Keratinocyte (primary cell): ENCODE data around the gene LIN7A.
"Not testable (repeated sequence)": the region's sequence is repeated elsewhere in the genome, so short reads cannot be mapped to it uniquely, and the experiment has no call there.

Source experiments
- EZH2 ChIP-seq: IDR thresholded peaks from one replicate; pipeline ENCODE4 v1.6.1; 2012; ENCODE audit warnings: inconsistent platforms, mild to moderate bottlenecking, low read length, moderate library complexity
- TF ChIP-seq, protein P1 (sequence below), 3 experiments: IDR thresholded peaks in 1 of 3; conservative IDR thresholded peaks in 1 of 3; optimal IDR thresholded peaks in 1 of 3; 2 replicates in 2 of 3; 3 replicates in 1 of 3; pipeline versions ENCODE3 to v1.5.1; 2011; ENCODE audit warnings: low read length in 3 of 3, mild to moderate bottlenecking in 3 of 3, moderate library complexity in 2 of 3, control low read depth in 1 of 3, inconsistent platforms in 1 of 3; ENCODE audit not compliant: insufficient read depth in 2 of 3; ENCODE audit errors: extremely low read depth in 1 of 3

DNA sequence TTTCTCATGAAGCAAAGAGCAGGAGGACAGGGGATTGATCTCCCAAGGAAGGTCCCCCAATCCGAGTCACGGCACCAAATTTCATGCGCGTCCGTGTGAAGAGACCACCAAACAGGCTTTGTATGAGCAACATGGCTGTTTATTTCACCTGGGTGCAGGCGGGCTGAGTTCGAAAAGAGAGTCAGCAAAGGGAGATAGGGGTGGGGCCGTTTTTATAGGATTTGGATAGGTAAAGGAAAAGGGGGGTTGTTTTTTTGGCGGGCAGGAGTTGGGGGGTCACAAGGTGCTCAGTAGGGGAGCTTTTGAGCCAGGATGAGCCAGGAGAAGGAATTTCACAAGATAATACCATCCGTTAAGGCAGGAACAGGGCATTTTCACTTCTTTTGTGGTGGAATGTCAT is 149.3 kb downstream of the LIN7A start:
- TF ChIP-seq, protein P1, sequence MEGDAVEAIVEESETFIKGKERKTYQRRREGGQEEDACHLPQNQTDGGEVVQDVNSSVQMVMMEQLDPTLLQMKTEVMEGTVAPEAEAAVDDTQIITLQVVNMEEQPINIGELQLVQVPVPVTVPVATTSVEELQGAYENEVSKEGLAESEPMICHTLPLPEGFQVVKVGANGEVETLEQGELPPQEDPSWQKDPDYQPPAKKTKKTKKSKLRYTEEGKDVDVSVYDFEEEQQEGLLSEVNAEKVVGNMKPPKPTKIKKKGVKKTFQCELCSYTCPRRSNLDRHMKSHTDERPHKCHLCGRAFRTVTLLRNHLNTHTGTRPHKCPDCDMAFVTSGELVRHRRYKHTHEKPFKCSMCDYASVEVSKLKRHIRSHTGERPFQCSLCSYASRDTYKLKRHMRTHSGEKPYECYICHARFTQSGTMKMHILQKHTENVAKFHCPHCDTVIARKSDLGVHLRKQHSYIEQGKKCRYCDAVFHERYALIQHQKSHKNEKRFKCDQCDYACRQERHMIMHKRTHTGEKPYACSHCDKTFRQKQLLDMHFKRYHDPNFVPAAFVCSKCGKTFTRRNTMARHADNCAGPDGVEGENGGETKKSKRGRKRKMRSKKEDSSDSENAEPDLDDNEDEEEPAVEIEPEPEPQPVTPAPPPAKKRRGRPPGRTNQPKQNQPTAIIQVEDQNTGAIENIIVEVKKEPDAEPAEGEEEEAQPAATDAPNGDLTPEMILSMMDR (optimal IDR thresholded peaks at IDR 0.05 in 1 of 3, IDR thresholded peaks at IDR 0.05 in 1 of 3, conservative IDR thresholded peaks at IDR 0.05 in 1 of 3; ENCODE audit: extremely low read depth in 1 of 3, insufficient read depth in 2 of 3, low read length in 3 of 3) = not testable (repeated sequence)
- not testable (repeated sequence) for TF ChIP-seq EZH2
